Islet of Langerhans (tissue), 1 donor: ENCODE results near the gene IGSF21.

ENCODE experiments used
- FAIRE-seq: peaks from one replicate; lab custom pipeline; 2011; peaks lifted over from hg19 to GRCh38; lab: Jason Lieb, UNC

IGSF21 gene

DNA sequence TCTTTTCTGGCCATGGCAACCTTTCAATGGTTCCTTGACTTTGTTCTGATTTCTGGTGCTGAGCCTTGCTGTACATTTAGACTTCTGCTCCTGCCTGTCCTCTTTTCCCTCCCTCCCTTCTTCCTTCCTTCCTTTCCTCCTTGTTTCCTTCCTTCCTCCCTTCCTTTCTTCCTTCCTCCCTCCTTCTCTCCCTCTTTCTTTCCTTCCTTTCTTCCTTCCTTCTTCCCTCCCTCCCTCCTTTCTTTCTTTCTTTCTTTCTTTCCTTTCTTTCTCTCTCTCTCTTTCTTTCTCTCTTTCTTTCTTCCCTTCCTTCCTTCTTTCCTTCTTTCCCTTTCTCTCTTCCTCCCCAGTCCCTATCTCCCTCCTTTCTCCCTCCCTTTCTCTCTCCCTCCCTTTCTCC is 10.4 kb upstream of the IGSF21 start:
- FAIRE-seq, result no peak

DNA sequence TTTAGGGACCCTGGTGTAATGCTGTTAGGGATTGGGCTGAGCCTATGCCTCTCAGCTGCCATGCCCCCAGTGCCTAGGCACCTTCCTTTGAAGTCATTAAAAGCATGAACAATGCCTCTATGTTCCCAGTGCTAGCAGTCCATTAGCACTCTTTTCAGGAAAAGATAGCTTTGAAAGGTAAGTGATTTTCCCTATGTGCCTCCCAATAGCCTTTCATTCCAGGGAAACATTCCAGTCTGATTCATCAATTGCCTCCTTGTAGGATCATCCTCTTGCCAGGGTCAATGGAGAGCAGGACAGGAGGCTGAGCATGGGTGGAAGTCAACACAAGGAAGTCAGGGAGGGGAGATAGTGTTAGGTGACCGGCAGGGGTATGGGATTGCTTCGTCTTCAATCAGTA is 8.6 kb upstream of the IGSF21 start:
- FAIRE-seq, result no peak

DNA sequence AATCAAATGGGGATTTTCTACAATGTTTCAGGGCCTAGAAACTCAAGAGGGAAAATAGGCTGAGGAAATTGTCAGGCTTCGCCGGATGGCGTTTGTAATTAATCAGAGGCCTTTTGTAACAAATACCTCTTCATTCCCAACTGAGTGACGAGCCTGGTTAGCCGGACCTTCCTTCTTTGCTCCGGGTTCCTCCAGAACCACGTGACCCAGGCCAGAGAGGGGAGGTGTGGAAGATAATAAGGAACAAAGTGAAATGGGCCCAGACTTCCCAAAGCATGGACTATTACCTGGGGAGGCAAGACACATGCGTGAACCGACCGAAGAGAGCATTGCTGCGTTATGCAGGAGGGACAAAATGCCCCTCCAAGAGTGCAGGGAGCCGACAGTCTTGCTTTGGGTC is 7.5 kb upstream of the IGSF21 start:
- FAIRE-seq, result no peak

DNA sequence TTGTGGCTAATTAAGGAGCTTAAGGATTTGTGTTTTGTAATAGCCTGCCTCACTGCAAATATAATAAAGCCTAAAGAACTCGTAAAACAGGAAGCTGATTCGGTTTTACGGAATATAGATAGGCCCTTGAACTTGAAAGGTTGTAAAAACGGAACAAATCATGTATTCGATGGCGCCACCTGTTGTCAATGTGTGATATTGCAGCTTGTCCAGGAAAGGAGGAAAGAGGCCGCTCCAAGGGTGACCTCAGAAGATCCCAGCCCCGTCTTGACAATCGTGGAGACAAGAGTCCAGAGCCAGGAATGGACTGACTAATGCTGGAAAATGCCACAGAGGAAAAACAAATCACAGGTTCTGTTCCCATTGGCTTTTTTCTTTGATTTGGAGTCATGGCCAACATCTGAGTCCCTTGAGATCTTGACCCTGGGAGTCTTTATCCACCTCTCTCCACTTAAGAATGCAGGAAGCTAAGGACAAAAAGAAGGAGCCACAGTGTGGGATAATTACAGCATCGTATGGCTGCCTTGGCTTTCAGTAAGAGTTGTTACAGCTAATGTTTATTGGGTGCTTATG is 7.0 kb upstream of the IGSF21 start:
- FAIRE-seq, result peak; percentile 64

DNA sequence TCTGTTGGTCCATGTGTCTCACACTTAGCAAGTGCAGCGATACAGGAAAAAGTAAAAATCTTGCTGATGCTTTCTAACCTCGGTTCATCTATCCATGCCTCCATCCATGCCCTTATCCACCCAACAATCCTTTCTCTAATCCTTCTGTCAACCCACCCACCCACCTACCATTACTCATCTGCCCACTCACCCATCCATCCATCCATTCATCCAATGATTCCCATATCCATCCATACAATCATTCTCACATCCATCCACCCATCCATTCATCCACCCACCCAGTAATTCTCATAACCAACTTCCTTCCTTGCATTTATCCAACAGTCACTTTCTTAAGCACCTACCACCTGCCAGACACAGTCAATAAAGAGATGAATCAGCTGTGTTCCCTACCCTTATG is 6.1 kb upstream of the IGSF21 start:
- FAIRE-seq, result no peak

DNA sequence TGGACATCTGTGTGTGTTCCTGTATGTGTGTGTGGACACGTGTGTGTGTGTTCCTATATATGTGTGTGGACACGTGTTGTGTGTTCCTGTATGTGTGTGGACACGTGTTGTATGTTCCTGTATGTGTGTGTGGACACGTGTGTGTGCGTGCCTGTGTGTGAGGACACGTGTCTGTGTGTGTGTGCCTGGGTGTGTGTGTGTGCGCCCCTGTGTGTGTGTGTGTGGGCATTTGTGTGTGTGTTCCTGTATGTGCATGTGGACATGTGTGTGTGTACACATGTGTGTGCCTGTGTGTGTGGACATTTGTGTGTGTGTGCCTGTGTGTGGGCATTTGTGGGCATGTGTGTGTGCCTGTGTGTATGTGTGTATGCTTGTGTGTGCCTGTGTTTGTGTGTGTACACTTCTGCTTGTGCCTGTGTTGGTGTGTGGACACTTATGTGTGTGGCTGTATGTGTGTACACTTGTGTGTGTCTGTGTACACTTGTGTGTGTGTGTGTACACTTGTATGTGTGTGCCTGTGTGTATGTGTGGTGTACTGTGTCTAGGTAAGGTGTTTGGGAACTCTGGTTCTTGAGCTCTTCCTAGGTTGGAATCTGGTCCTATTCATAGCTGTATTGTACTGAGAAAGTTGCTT is 3.7 kb upstream of the IGSF21 start:
- no peak for FAIRE-seq

DNA sequence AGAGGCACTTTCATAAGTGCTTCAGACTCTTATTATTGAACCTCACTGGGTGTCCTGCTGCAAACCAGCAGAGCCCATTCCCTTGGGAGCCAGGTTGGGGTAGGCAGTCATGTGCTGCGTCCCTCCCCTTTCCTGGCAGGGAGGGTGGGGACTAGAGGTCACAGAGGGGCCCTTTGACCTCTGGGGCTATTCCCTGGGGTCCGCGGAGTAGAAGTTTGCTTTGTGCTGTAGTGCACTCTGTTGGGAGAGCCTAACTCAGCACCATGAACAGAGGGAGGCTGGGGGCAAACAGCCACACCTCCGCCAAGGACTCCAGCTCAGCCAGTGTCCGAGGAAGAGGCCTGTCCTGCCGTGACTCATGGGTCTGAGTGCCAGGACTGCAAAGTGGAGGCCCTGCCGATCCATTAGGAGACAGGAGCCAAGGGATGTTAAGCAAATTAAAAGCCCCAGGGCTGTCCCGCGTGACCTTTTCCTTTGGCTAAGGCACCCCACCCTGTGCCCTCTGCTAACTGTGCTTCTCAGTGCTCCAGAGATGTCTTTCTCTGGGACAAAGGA is 3.0 kb upstream of the IGSF21 start:
- FAIRE-seq, result no peak

DNA sequence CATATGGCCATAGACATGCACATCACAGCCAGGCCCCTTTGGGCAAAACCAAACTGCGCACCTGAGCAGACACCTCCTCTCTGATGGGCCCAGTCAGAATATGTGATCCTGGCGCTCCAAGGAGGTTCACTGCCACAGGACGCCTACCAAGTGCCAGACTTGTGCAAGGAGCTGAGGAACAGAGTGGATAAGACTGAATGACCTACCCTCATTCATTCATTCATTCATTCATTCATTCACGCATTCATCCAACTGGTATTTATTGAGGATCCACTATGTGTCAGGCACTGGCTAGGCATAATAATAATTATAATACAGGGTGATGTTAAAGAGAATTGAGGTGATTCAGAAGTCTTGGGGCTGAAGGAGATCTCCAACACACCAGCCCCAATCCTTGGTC is 2.4 kb upstream of the IGSF21 start:
- FAIRE-seq, result no peak

DNA sequence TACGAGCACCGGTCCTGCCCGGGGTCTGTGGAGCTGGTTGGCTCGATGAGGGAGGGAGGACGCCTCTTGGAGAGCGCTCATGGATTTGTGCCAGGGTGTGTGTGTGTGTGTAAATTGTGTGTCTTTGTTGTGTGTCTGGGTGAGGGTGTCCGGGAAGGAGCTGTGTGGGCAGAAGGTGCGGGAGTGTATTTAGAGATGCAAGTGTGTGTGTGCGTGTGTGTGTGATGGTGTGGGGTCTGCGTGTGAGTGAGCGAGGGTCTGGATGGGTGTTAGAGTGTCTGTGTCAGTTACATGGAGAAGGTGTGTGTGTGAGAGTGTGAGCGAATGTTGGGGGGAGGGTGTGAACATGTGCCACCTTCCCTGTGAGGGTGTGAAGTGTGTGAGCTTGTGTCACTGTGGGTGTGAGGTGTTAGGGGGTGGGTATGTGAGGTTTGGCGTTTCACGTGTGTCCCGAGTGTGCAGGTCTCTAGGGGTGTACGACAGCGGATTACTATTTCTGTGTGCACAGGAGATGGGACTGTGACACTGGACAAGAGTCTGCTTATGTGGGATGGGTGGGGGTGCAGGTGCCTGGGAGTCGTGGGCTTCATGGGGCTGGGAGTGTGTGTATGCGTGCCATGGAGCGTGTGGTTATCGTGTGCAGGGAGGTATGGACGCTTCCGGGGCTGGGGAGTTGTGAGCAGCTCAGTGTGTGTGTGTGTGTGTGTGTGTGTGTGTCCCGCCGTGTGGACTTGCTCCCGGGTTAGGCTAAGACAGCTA is 880 bp downstream of the IGSF21 start:
- no peak for FAIRE-seq

DNA sequence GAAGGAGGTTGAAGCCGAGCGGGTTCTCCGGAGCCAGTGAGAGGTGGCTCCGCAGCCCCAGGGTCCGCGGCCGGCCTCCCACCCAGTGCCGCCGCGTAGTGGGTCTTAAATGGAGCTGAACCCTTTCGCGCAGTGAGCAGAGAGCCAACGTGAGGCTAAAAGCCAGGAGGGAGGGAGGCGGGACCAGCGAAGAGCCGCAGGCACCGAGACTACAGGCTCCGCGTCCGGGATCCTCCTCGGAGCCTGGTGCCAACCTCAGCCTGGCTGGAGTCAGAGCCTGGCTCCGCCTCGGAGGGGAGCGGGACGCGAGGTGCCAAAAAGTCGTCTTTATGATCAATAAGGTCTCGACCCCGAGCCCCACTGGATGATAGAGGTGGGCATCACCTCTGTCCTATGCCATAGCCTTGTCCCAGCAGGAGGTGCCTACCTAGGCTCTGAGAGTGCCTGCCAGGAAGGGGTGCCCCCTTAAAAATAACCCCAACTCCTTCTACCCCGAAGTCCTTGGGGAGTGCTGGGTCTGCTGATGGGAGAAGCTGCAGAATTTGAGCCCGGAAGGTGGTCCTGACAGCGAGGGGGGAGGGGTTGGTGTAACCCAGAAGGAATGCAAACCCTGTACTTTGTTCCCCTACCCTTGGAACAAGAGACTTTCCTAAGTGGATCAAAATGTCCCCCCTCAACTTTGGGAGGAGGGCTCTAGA is 1.6 kb downstream of the IGSF21 start:
- FAIRE-seq, result no peak

DNA sequence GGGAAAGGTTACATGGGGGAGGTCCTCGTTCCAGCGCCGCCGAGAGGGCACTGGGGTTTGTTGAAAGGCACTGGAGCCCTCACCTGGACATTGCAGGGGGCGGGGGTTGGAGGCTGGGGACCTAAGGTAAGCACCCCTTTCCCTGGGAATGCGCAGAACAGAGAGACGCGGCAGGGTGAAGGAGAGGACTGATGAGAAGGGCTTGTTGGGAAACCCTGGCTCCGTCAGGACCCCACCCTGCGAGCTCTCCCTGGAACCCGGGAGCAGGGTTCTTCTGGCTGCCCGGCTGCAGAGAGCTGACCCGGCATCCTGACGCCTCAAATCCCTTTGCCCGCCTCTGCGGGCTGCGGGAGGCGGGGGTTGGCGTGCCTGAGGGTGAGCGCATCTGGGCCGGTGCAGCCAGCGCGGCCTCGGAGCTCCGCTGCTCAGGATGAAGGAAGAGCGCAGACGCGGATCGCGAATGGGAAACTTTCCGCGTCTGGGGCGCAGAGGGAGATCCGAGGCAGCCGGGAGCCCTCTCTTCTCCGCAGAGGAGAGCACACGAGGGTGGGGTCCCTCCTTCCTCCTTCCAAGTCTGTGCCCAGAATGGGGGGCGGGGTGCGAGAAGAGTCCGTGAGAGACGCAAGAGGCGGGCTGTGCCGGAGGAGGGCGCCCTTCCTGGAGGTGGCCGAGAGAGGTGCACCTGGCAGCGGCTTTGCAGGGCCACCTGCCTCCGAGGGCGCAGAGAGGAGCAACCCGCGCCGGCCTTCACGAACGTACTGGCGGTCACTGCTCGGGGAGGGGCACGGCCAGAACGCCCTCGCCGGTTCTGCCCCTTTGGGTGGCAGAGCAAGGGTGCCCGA is 2.4 kb downstream of the IGSF21 start:
- FAIRE-seq, result no peak

DNA sequence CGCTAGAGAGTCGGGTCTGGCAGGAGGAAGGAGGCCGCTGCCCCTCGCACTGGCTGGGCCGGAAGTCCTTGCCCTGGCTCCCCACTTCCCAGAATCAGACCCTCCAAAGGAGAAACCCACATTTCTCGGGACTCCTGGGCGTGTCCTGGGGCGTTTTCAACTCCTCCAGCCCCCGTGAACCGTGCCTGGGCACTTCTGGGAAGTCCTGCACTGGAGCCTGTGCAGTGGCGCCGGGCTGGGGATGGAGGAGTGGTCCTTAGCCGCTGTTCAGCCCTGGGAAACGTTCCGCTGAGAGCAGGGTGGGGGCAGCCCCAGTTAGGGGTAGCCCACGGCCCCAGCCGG is 3.0 kb downstream of the IGSF21 start:
- no peak for FAIRE-seq

DNA sequence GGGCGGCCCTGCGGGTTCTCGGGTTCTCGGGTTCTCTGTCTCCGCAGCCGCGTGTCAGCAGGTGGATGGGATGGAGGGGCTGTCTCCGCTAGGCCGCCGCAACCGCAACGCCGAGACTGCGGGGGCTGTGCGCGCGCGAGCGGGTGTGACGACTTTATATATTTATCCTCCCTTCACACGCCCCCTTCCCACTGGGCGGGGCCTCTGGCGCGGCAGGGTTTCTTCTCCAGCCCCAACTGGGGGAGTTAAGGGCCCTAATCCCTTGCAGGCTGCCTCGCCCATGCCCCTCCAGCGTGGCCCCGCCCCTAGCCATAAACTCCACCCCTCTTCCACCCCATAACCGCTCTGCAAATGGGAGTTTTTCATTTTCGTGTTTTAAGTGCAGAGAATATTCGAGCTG is 3.4 kb downstream of the IGSF21 start:
- FAIRE-seq, result no peak

DNA sequence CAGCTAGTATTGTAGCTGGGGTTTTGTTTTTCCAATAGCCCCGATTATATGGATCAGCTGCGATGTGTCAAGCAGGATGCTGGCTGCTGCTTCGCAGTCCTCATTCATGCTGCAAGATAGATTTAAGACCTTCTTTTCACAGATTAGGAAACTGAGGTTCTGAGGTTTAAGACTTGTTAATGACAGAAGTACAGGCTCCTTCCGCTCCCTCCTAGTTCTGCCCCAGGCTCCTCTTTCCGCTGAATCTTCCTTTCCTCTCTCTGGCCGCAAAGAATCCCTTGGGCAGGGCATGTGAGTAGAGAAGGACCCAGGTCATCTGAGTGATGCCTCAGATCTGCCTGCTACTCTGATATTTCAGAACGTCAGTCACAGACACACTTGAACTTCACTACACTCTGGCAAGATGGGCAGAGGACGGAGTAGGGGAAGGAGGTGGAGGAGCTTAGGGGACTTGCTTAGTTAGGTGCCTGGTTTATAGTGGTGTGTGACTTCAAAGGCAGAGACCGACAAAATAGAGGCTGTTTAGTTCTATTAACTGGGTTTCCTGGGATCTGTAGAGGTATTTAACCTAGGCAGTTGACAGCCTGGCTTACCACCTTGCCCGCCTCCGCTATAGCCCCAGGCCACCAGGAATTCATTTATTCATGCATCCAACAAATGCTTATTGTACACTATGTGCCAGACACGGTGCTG is 4.2 kb downstream of the IGSF21 start:
- FAIRE-seq, result no peak

DNA sequence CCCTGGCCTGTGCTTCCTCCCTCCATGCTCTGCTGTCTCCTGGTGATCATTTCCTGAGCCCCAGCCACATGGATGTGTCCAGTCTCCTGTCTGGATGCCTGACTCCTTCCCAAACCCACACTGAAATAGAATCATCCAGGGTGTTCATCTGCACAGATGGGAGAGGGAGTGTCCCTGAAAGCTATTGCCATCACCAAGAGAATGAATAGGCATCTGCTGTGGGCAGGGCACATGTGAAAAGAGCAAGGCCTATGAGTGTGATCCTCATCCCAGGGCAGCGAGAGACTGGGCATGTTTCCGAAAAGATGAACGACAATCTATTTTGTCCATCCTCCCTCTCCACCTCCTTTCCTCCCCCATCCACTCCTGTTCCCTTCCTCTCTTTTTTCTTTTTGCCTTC is 5.0 kb downstream of the IGSF21 start:
- FAIRE-seq, result no peak

DNA sequence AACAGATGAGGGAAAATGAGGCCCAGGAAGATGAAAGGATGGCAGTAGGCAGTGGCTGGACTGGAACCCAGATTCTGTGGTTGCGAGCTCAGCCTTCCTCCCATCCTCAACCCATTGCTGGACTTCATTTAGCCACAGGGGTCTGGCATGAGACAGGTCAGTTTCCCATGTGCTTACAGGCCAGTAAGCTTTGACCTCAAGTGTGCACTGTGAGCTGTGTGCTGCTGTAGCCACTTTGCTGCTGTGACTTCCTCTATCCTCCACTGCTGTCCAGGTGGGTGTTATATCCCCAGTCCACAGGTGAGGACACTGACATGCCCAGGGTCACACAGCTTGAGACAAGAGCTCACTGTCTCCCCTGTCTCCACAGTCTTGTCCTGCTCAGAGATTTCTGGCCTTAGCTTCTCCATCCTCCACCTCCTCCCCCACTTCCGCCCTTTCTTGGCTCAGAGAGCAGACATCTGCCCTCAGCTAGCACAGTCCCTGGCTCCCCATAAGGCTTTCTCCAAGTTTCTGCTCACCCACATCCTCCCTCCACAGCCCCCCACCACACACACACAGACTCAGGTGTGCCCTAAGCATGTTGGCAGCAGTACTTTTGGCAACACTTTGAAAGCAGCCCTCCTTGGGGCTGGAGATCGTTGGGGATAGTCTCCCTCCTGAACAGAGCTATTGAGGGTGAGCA is 7.3 kb downstream of the IGSF21 start:
- no peak for FAIRE-seq

DNA sequence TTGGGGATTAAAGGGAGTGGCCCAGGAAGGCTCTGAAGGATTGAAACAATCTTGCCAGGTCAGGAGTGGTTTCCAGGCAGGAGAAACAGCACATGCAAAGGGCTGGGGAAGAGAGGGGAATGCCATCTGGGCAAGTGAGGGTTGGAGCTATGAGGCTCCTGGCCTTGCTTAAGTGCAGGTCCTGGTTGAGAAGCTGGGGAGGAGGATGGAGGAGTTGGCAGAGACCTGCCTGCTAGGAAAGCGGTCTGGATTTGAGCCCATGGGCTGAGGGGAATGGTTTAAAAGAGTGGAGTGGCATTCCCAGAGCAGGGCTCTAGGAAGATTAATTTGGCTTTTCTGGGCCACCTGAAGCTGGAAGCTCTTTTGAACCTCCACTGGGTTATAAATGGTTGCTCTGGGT is 9.2 kb downstream of the IGSF21 start:
- FAIRE-seq, result no peak

DNA sequence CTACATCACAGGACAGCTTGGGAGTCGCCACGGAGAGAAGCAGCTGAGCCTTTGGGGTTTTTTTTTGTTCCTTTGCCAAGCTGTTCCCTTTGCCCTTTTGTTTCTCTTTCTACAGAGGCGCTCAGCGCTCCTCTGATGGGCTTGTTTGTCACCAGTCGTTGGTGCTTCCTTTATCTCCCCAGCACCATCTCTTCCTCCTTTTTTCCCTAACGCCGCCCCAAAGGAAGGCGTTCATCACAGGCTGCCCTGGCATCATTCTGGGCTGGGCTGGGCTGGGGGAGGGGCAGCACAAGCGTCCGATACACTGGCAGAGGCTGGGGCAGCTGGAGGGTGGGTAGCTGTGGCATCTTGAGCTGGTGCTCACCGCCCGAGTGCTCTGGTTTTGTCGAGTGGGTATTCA is 10.5 kb downstream of the IGSF21 start:
- FAIRE-seq, result no peak

DNA sequence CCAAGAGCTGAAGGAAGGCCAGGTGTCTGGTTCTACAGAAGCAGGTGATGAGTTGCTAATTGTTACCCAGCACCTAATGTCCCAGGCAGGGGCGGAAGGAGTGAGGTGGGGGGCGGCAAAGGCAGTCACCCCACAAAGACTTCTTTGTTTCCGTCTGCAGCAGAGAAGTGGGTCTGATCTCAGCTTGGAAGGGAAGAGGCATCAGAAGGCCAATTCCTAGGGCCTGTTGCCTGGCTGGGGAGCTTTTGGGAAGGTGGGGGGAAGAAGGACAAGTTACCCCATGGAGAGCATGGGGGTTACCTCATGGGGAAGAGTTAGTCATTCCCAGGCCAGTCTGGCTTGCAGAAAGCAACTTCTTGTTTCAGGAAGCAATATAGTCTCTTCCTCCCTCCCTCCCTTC is 10.9 kb downstream of the IGSF21 start:
- FAIRE-seq, result no peak

DNA sequence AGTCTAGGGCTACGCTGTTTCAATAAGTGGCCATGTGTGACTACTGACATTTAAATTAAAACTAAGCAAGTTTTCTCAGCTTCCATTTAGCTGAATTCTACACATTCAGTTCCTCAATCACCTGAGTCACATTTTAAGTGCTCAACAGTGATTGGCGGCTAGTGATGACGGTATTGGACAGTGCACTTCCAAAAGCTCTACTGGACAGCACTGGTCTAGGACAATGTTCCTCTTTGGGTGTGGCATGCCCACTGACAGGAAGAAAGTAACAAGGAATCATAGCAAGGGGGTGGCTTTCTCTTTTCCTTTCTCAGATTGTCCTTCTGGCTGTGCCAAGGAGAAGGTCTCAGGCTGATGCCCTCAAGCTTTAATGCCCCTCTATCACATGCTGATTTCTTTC is 11.7 kb downstream of the IGSF21 start:
- no peak for FAIRE-seq

DNA sequence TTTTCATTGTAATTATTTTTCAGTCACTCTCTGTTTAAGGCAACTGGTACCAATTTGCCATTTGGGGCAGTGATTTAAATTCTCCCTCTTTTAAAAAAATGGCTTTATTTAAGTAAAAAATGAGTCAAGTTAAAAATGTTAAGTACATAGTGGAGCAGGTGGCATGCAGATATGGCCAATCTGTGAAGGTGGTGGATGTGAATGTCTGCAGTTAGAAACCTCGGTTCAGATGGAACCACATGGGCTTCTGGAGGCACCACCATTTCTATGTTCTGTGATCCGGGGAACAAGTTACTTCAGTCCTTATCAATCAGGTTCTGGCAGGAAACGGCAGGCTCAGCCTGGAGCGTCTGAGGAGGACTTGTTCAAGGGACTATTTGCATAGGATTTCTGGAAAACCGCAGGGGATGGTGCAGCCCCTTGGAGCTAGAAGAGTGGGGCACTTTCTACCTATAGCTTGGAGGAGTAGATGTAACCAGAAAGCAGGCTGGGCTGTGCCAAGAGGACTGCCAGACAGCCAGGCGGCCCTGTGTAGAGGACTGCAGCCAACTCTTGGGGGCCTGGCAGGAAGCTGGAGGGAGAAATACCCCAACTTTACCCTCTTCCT is 12.3 kb downstream of the IGSF21 start:
- FAIRE-seq, result no peak
